Endodermal cell (in vitro differentiated cells): ENCODE data around the gene NFX1. TPM values are rescaled to one million over a fixed set of nuclear protein-coding genes. Genes with fewer than 3 reads are reported as not detected.
"Not testable (repeated sequence)": the region's sequence is repeated elsewhere in the genome, so short reads cannot be mapped to it uniquely, and the experiment has no call there.

ENCODE experiments used
- DNase-seq: peaks from one replicate; pipeline ENCODE4 v3.0.0-alpha.2; 2017
- H3K27ac ChIP-seq: 2 replicates; pipeline ENCODE4 v1.5.1; 2013; ENCODE audit warnings: mild to moderate bottlenecking, low read depth, low read length, moderate library complexity
- H3K27me3 ChIP-seq: 2 replicates; pipeline ENCODE4 v1.6.1; 2013; ENCODE audit warnings: mild to moderate bottlenecking, low read length, moderate library complexity; ENCODE audit not compliant: insufficient read depth, control insufficient read depth, poor library complexity, severe bottlenecking
- H3K36me3 ChIP-seq: 2 replicates; pipeline ENCODE4 v1.7.0; 2013; ENCODE audit warnings: mild to moderate bottlenecking, low read length, moderate library complexity; ENCODE audit not compliant: control insufficient read depth, insufficient read depth
- H3K4me1 ChIP-seq: one replicate; pipeline ENCODE4 v1.7.0; 2013; ENCODE audit warnings: low read length; ENCODE audit not compliant: control insufficient read depth, insufficient read depth
- H3K4me3 ChIP-seq: 2 replicates; pipeline ENCODE4 v1.5.1; 2013; ENCODE audit warnings: mild to moderate bottlenecking, low read length, moderate library complexity
- H3K9ac ChIP-seq: 2 replicates; pipeline ENCODE4 v1.6.1; 2013; ENCODE audit warnings: mild to moderate bottlenecking, low read length, moderate library complexity; ENCODE audit not compliant: poor library complexity, severe bottlenecking; ENCODE audit errors: extremely low read depth
- H3K9me3 ChIP-seq: 2 replicates; pipeline ENCODE4 v1.6.1; 2013; ENCODE audit warnings: mild to moderate bottlenecking, low read length, moderate library complexity; ENCODE audit not compliant: control insufficient read depth
- H3K27ac Mint-ChIP-seq: 2 replicates; pipeline ENCODE4 v1.8.0; 2020; ENCODE audit warnings: mixed read lengths
- H3K27me3 Mint-ChIP-seq: 2 replicates; pipeline ENCODE4 v1.8.0; 2021; ENCODE audit warnings: mild to moderate bottlenecking, mixed read lengths; ENCODE audit not compliant: insufficient read depth
- H3K36me3 Mint-ChIP-seq: 2 replicates; pipeline ENCODE4 v1.8.0; 2020; ENCODE audit warnings: low read depth, mixed read lengths
- H3K4me1 Mint-ChIP-seq: 2 replicates; pipeline ENCODE4 v1.8.0; 2020; ENCODE audit warnings: mixed read lengths
- H3K4me3 Mint-ChIP-seq: 2 replicates; pipeline ENCODE4 v1.8.0; 2020; ENCODE audit warnings: mild to moderate bottlenecking, moderate library complexity, mixed read lengths
- H3K9me3 Mint-ChIP-seq: 2 replicates; pipeline ENCODE4 v1.8.0; 2020; ENCODE audit warnings: mild to moderate bottlenecking, mixed read lengths
- CTCF ChIP-seq: fragments of 200-600 bp; sonication (generic); conservative IDR thresholded peaks from 2 replicates; pipeline ENCODE4 v1.5.0; 2021; ENCODE audit warnings: antibody characterized with exemption, mild to moderate bottlenecking
- WGBS, 2 experiments: methylation state at CpG; one replicate each; pipeline versions ENCODE4 v1.1.5 to v1.1.7; 2013; ENCODE audit warnings: missing lambda C conversion rate in 2 of 2, mixed read lengths in 1 of 2; ENCODE audit not compliant: insufficient coverage in 1 of 2, insufficient read length in 1 of 2; 5-methylcytosine and 5-hydroxymethylcytosine counted together
- total RNA-seq, 2 donors: library from RNA; stranded (reverse); fragmentation: NEBNext Ultra II Directional in 1 of 2; extraction: Animal tissue kit (Norgen Biotek cat#: 25700) in 1 of 2; gene quantifications; 2 replicates in 1 of 2; 3 replicates in 1 of 2; pipeline ENCODE4 v1.2.1, GENCODE V29; 2021

NFX1 gene
- total RNA-seq, 2 donors from 2014 or later: 23.1 to 24.0 TPM

- Histone ChIP-seq H3K27ac (no peak overlapping the region), H3K36me3 (peaks cover 92% of the 10 kb centered on the region), H3K4me1 (no peaks in the 10 kb centered on the region), H3K27me3 (no peaks in the 10 kb centered on the region), H3K4me3 (no peak overlapping the region), H3K9ac (no peak overlapping the region), H3K9me3 (no peaks in the 10 kb centered on the region)
- WGBS, 2 experiments: 90 to 94% methylated on average over 3 to 5 of the region's 5 CpGs
- Mint-ChIP-seq H3K9me3 (no peaks in the 10 kb centered on the region), H3K36me3 (peaks cover 67% of the 10 kb centered on the region), H3K4me1 (no peaks in the 10 kb centered on the region), H3K27ac (no peak overlapping the region), H3K27me3 (no peaks in the 10 kb centered on the region), H3K4me3 (no peak overlapping the region)
- no peak for DNase-seq
- TF ChIP-seq CTCF: no peak
Measured at GRCh38 chr9:33315371-33315770, 25.1 kb downstream of the NFX1 start.

GRCh38 chr9:33317136-33317535 lies 26.8 kb downstream of the NFX1 start:
- not testable (repeated sequence) for H3K4me3 ChIP-seq, H3K4me3 Mint-ChIP-seq, H3K27me3 ChIP-seq, H3K9ac ChIP-seq, H3K9me3 ChIP-seq, H3K27ac ChIP-seq, H3K4me1 Mint-ChIP-seq, H3K4me1 ChIP-seq, H3K27ac Mint-ChIP-seq, H3K9me3 Mint-ChIP-seq, H3K27me3 Mint-ChIP-seq, DNase-seq
- peaks cover 92% of the 10 kb centered on the region for H3K36me3 ChIP-seq
- WGBS, 2 experiments: 91 to 100% methylated on average over 2 to 3 of the region's 3 CpGs
- peaks cover 68% of the 10 kb centered on the region for H3K36me3 Mint-ChIP-seq

GRCh38 chr9:33318225-33318624 lies 27.9 kb downstream of the NFX1 start:
- no peak for DNase-seq
- peaks cover 68% of the 10 kb centered on the region for H3K36me3 Mint-ChIP-seq
- no peak overlapping the region for H3K4me3 Mint-ChIP-seq
- no peaks in the 10 kb centered on the region for H3K9me3 Mint-ChIP-seq
- Histone ChIP-seq H3K27me3 (no peaks in the 10 kb centered on the region), H3K9me3 (no peaks in the 10 kb centered on the region), H3K9ac (no peak overlapping the region), H3K27ac (no peak overlapping the region), H3K4me3 (no peak overlapping the region), H3K4me1 (no peaks in the 10 kb centered on the region), H3K36me3 (peaks cover 92% of the 10 kb centered on the region)
- H3K27ac Mint-ChIP-seq: no peak overlapping the region
- no peaks in the 10 kb centered on the region for H3K27me3 Mint-ChIP-seq
- TF ChIP-seq CTCF: no peak
- WGBS, 2 experiments: 98 to 100% methylated on average over 1 to 3 of the region's 3 CpGs
- H3K4me1 Mint-ChIP-seq: no peaks in the 10 kb centered on the region

- TF ChIP-seq CTCF: no peak
- no peak overlapping the region for H3K27ac ChIP-seq
- Mint-ChIP-seq H3K36me3 (peaks cover 68% of the 10 kb centered on the region), H3K9me3 (no peaks in the 10 kb centered on the region), H3K27me3 (no peaks in the 10 kb centered on the region), H3K27ac (no peak overlapping the region), H3K4me3 (no peak overlapping the region), H3K4me1 (no peaks in the 10 kb centered on the region)
- H3K36me3 ChIP-seq: peaks cover 86% of the 10 kb centered on the region
- 96 to 100% methylated on average over 6 to 8 of the region's 8 CpGs for WGBS, 2 experiments
- H3K4me3 ChIP-seq: no peak overlapping the region
- H3K9ac ChIP-seq: no peak overlapping the region
- H3K9me3 ChIP-seq: no peaks in the 10 kb centered on the region
- no peak for DNase-seq
- H3K27me3 ChIP-seq: no peaks in the 10 kb centered on the region
- H3K4me1 ChIP-seq: no peaks in the 10 kb centered on the region
Measured at GRCh38 chr9:33318781-33319180, 28.5 kb downstream of the NFX1 start.
